GM23338 (cell line): ENCODE results near the gene SLC8B1. TPM values are rescaled to one million over a fixed set of nuclear protein-coding genes. Genes with fewer than 3 reads are reported as not detected.

Source experiments
- ATAC-seq: fragments of 200-7000 bp; cut with Tn5 transposase; 3 replicates; pipeline ENCODE4 v1.9.1; 2020
- DNase-seq: peaks from one replicate; pipeline ENCODE4 v3.0.0-alpha.2; 2015; ENCODE audit warnings: low spot score
- H2AFZ ChIP-seq: fragments of 200-600 bp; sonication (generic); 2 replicates; pipeline ENCODE4 v1.8.0; 2016; ENCODE audit warnings: antibody characterized with exemption, mild to moderate bottlenecking, moderate library complexity
- H3F3A ChIP-seq: fragments of 200-600 bp; sonication (generic); replicated peaks from 2 replicates; pipeline ENCODE4 v1.8.0; 2017; ENCODE audit warnings: antibody characterized with exemption, mixed run types, low read depth
- H3K27ac ChIP-seq: fragments of 200-600 bp; sonication (generic); 2 replicates; pipeline ENCODE4 v1.6.1; 2016; ENCODE audit warnings: low read depth
- H3K27me3 ChIP-seq: fragments of 200-600 bp; sonication (generic); 2 replicates; pipeline ENCODE4 v1.8.0; 2016; ENCODE audit warnings: mild to moderate bottlenecking, mixed run types, moderate library complexity; ENCODE audit not compliant: insufficient read depth
- H3K36me3 ChIP-seq: fragments of 200-600 bp; sonication (generic); 2 replicates; pipeline ENCODE4 v1.8.0; 2016; ENCODE audit warnings: mild to moderate bottlenecking; ENCODE audit not compliant: insufficient read depth
- H3K4me1 ChIP-seq: fragments of 200-600 bp; sonication (generic); 2 replicates; pipeline ENCODE4 v1.8.0; 2016; ENCODE audit warnings: mild to moderate bottlenecking, moderate library complexity; ENCODE audit not compliant: insufficient read depth
- H3K4me2 ChIP-seq: fragments of 200-600 bp; sonication (generic); 2 replicates; pipeline ENCODE4 v1.7.1; 2017; ENCODE audit warnings: mixed run types
- H3K4me3 ChIP-seq: fragments of 200-600 bp; sonication (generic); 2 replicates; pipeline ENCODE4 v1.6.1; 2016; ENCODE audit warnings: mixed run types
- H3K79me2 ChIP-seq: fragments of 200-600 bp; sonication (generic); replicated peaks from 2 replicates; pipeline ENCODE4 v1.8.0; 2017; ENCODE audit warnings: mild to moderate bottlenecking; ENCODE audit not compliant: insufficient read depth
- H3K9me2 ChIP-seq: fragments of 200-600 bp; sonication (generic); 2 replicates; pipeline ENCODE4 v1.8.0; 2017; ENCODE audit not compliant: insufficient read depth
- H4K20me1 ChIP-seq: fragments of 200-600 bp; sonication (generic); replicated peaks from 2 replicates; pipeline ENCODE4 v1.8.0; 2017; ENCODE audit warnings: mild to moderate bottlenecking; ENCODE audit not compliant: insufficient read depth
- H3K27ac Mint-ChIP-seq: 2 replicates; pipeline ENCODE4 v1.8.0; 2020; ENCODE audit warnings: inconsistent platforms, mild to moderate bottlenecking, moderate library complexity, mixed read lengths
- H3K27me3 Mint-ChIP-seq: 3 replicates; pipeline ENCODE4 v1.8.0; 2022; ENCODE audit warnings: low read depth, mild to moderate bottlenecking, moderate library complexity, mixed read lengths, inconsistent platforms; ENCODE audit not compliant: insufficient read depth, poor library complexity
- H3K36me3 Mint-ChIP-seq: 3 replicates; pipeline ENCODE4 v1.8.0; 2021; ENCODE audit warnings: low read depth, mild to moderate bottlenecking, inconsistent platforms, moderate library complexity, mixed read lengths
- H3K4me1 Mint-ChIP-seq: 3 replicates; pipeline ENCODE4 v1.8.0; 2020; ENCODE audit warnings: mild to moderate bottlenecking, inconsistent platforms, mixed read lengths
- H3K4me3 Mint-ChIP-seq: 3 replicates; pipeline ENCODE4 v1.8.0; 2021; ENCODE audit warnings: moderate library complexity, mild to moderate bottlenecking, inconsistent platforms, mixed read lengths
- H3K9me3 Mint-ChIP-seq: 3 replicates; pipeline ENCODE4 v1.8.0; 2020; ENCODE audit warnings: moderate library complexity, mild to moderate bottlenecking, inconsistent platforms, mixed read lengths
- CREB1 ChIP-seq: fragments of 250-450 bp; sonication (Bioruptor Pico); IDR thresholded peaks from 2 replicates; pipeline ENCODE4 v1.5.0; 2020; ENCODE audit warnings: low read depth, mild to moderate bottlenecking, moderate library complexity
- ETS1 ChIP-seq: IDR thresholded peaks from 2 replicates; pipeline ENCODE4 v1.6.1; 2016; ENCODE audit warnings: antibody characterized with exemption
- REST ChIP-seq: IDR thresholded peaks from one replicate; pipeline ENCODE4 v1.6.1; 2018; ENCODE audit warnings: antibody characterized with exemption; ENCODE audit not compliant: unreplicated experiment
- STAT1 ChIP-seq: IDR thresholded peaks from one replicate; pipeline ENCODE4 v1.6.1; 2016; ENCODE audit warnings: antibody characterized with exemption; ENCODE audit not compliant: unreplicated experiment
- ZNF331 ChIP-seq: fragments of 250-450 bp; sonication (Bioruptor Pico); IDR thresholded peaks from 2 replicates; pipeline ENCODE4 v1.5.0; 2020; ENCODE audit warnings: low read depth, mild to moderate bottlenecking, moderate library complexity
- ZNF462 ChIP-seq: fragments of 250-450 bp; sonication (Bioruptor Pico); IDR thresholded peaks from 2 replicates; pipeline ENCODE4 v1.5.0; 2020; ENCODE audit warnings: mild to moderate bottlenecking, moderate library complexity
- polyA plus RNA-seq: library from polyadenylated mRNA; unstranded; fragments of >200 nt; fragmentation: Nextera tagmentation; extraction: Ambion mirVana; gene quantifications from 2 replicates; pipeline ENCODE4 v1.2.1, GENCODE V29; 2016
- total RNA-seq: library from RNA; depleted of rRNA; stranded (reverse); fragments of >200 nt; shearing (Covaris generic); gene quantifications from 2 replicates; pipeline ENCODE4 v1.2.3, GENCODE V29; 2014

The SLC8B1 gene
- total and polyA plus RNA-seq, 2 experiments from 2014 or later = 6.0 to 8.9 TPM

- no peak overlapping the region for H3K4me2 ChIP-seq
- H3K9me2 ChIP-seq = no peaks in the 10 kb centered on the region
- H3K79me2 ChIP-seq = no peaks in the 10 kb centered on the region
- no peaks in the 10 kb centered on the region for H3K36me3 ChIP-seq
- Mint-ChIP-seq H3K36me3 (no peaks in the 10 kb centered on the region), H3K9me3 (no peaks in the 10 kb centered on the region; the same call in 2 of the 3 replicates), H3K27ac (no peak overlapping the region), H3K4me1 (peaks cover 6% of the 10 kb centered on the region; the same call in 2 of the 3 replicates), H3K27me3 (peaks cover 2% of the 10 kb centered on the region), H3K4me3 (no peak overlapping the region)
- H3K27me3 ChIP-seq = no peaks in the 10 kb centered on the region
- ATAC-seq (no peak), DNase-seq (no peak)
- no peaks in the 10 kb centered on the region for H4K20me1 ChIP-seq
- no peak overlapping the region for H2AFZ ChIP-seq
- TF ChIP-seq ZNF331 (CRISPR knock-in tag) (no peak), ZNF462 (CRISPR knock-in tag) (no peak), ETS1 (no peak), REST (no peak), STAT1 (no peak), CREB1 (CRISPR knock-in tag) (no peak)
- H3F3A ChIP-seq = no peaks in the 10 kb centered on the region
- H3K4me1 ChIP-seq = 0 out of 2 replicates have a peak, but pooled peaks cover 5% of the 10 kb centered on the region
- no peak overlapping the region for H3K27ac ChIP-seq
- no peak overlapping the region for H3K4me3 ChIP-seq
Observed at GRCh38 chr12:113346353-113346752, 11.4 kb upstream of the SLC8B1 start.
